ENCODE results near the gene FKBP7.
A peak's percentile ranks its signal among the peaks of the same experiment; 100 is the strongest.
"Not testable (repeated sequence)": the region's sequence is repeated elsewhere in the genome, so short reads cannot be mapped to it uniquely, and the experiment has no call there.

Gene FKBP7

GRCh38 chr2:178448968-178449661, 29.3 kb downstream of the FKBP7 start:
- peak; percentile 14 for DNase-seq

GRCh38 chr2:178441426-178441825, 37.0 kb downstream of the FKBP7 start:
- DNase-seq, result no peak

GRCh38 chr2:178436662-178437061, 41.7 kb downstream of the FKBP7 start:
- DNase-seq, result no peak

- DNase-seq, result no peak
Measured at GRCh38 chr2:178429336-178429735, 49.1 kb downstream of the FKBP7 start.

GRCh38 chr2:178428396-178428806, 50.0 kb downstream of the FKBP7 start:
- no peak for DNase-seq

GRCh38 chr2:178427458-178427857, 50.9 kb downstream of the FKBP7 start:
- no peak for DNase-seq

- no peak for DNase-seq
Measured at GRCh38 chr2:178426388-178426787, 52.0 kb downstream of the FKBP7 start.

- DNase-seq, result no peak
Measured at GRCh38 chr2:178425255-178425827, 53.1 kb downstream of the FKBP7 start.

GRCh38 chr2:178423746-178424145, 54.7 kb downstream of the FKBP7 start:
- not testable (repeated sequence) for DNase-seq

- DNase-seq, result no peak
Measured at GRCh38 chr2:178422097-178422496, 56.3 kb downstream of the FKBP7 start.

GRCh38 chr2:178420463-178420999, 57.9 kb downstream of the FKBP7 start:
- DNase-seq, result no peak

- DNase-seq, result no peak
Measured at GRCh38 chr2:178419123-178419522, 59.3 kb downstream of the FKBP7 start.

- DNase-seq, result no peak
Measured at GRCh38 chr2:178418426-178418825, 60.0 kb downstream of the FKBP7 start.

- no peak for DNase-seq
Measured at GRCh38 chr2:178417916-178418315, 60.5 kb downstream of the FKBP7 start.

- DNase-seq, result no peak
Measured at GRCh38 chr2:178415979-178416378, 62.4 kb downstream of the FKBP7 start.

- peak; percentile 97 for DNase-seq
Measured at GRCh38 chr2:178414266-178415247, 63.8 kb downstream of the FKBP7 start.
